ENCODE results near the gene RETNLB.

GRCh38 chr3:108767253-108767652 is 10.0 kb upstream of the RETNLB start:
- TF ChIP-seq SUZ12 (IDR thresholded peaks at IDR 0.05) (no peak), NFRKB (IDR thresholded peaks at IDR 0.05) (no peak), ZNF384 (IDR thresholded peaks at IDR 0.05) (no peak), CTBP1 (IDR thresholded peaks at IDR 0.05; ENCODE audit: borderline replicate concordance) (no peak), PKNOX1 (IDR thresholded peaks at IDR 0.05) (no peak), FOXA1 (IDR thresholded peaks at IDR 0.05) (no peak), FOXM1 (IDR thresholded peaks at IDR 0.05; ENCODE audit: borderline replicate concordance) (no peak), BHLHE40 (IDR thresholded peaks at IDR 0.05; ENCODE audit: borderline replicate concordance) (no peak)
